Measurements from ENCODE around the gene C2orf68. TPM values are rescaled to one million over a fixed set of nuclear protein-coding genes. Genes with fewer than 3 reads are reported as not detected.

The C2orf68 gene
- total and polyA plus RNA-seq, 2 of the 8 experiments (the other 6 are each of a cell fraction or from before 2014, with no cell fraction given): 46.3 to 49.4 TPM

DNA sequence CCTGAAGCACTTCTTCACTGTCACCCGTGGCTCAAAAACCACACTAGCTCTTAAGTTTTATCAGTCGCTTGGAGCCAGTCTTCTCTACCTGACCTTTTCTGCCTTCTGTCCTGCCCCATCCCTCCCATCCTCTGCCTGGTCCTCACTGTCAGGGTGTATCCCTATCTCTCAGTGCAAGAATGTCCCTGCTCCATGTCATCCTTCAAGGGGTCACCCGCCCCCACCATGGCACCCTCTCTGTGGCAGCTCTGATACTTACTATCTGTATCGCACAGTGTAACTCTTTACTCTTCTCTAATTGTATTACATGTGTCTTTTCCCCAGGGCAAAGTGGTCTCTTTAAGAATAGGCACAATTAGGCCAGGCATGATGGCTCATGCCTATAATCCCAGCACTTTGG is 23.2 kb downstream of the C2orf68 start:
- H3K4ac ChIP-seq (replicated peaks; ENCODE audit: insufficient read length, low read depth, low read length): peak overlapping the region; percentile 14
- POLR2A ChIA-PET (ENCODE audit: partially characterized antibody): interaction anchor here (1.3 to 1.7 kb wide), 3 partner anchors 12 to 49 kb away, joined by 4 to 8 read pairs (median 6); partner anchors contain the start of gene MAT2A

More for the DNA sequence above, 23.2 kb downstream of the C2orf68 start:
- peaks cover 5% of the 10 kb centered on the region; the same call in 1 of the 2 replicates for H3K23me2 ChIP-seq (ENCODE audit: low read depth, low read length)
- no peak overlapping the region for H3K4me2 ChIP-seq (ENCODE audit: insufficient read depth in 1 of 2, low read depth in 2 of 2, low read length in 2 of 2)
- no peak overlapping the region for H2BK120ac ChIP-seq (replicated peaks; ENCODE audit: low read depth, low read length)
- H4K91ac ChIP-seq (replicated peaks; ENCODE audit: insufficient read length, low read length): no peak overlapping the region
- FAIRE-seq (no peak), DNase-seq (ENCODE audit: low read depth in 1 of 2, low spot score in 2 of 2) (no peak)
- H3K23ac ChIP-seq (ENCODE audit: insufficient read length): no peak overlapping the region
- CTCF ChIA-PET (ENCODE audit: partially characterized antibody): no interaction called here
- 74% methylated on average over 4 of the region's 4 CpGs; no CpG with 5 or more reads in 1 of the 2 experiments for WGBS, 2 experiments (ENCODE audit: extremely low coverage in 1 of 2, insufficient coverage in 1 of 2, insufficient read length in 1 of 2, insufficient replicate concordance in 2 of 2, low coverage in 1 of 2, low lambda C conversion rate in 2 of 2, missing lambda C conversion rate in 1 of 2)
- no peak overlapping the region for H4K8ac ChIP-seq (ENCODE audit: extremely low read depth, insufficient read depth, low read length)
- no peak overlapping the region for H4K5ac ChIP-seq (ENCODE audit: insufficient read length, low read depth, low read length)
- H2BK15ac ChIP-seq (ENCODE audit: low read length): no peak overlapping the region
- H3K4me1 ChIP-seq (replicated peaks in 1 of 4; ENCODE audit: control insufficient read depth in 3 of 4, insufficient read depth in 4 of 4, low read length in 3 of 4): peaks cover 0 to 11% (median 3%) of the 10 kb centered on the region in 4 experiments; a peak in 4 of 7 replicates
- no peak overlapping the region for H3K9ac ChIP-seq (replicated peaks in 1 of 4; ENCODE audit: extremely low read depth in 1 of 4, low read depth in 3 of 4, low read length in 3 of 4)
- no peak overlapping the region for H2BK5ac ChIP-seq (ENCODE audit: low read depth, low read length)
- peaks cover 8 to 28% (median 16%) of the 10 kb centered on the region in 4 experiments; a peak in 6 of 7 replicates for H3K27me3 ChIP-seq (replicated peaks in 1 of 4; ENCODE audit: control insufficient read depth in 3 of 4, extremely low read depth in 1 of 4, insufficient read depth in 3 of 4, low read length in 3 of 4)
- H2BK20ac ChIP-seq (ENCODE audit: low read length): no peak overlapping the region
- H3K56ac ChIP-seq (replicated peaks; ENCODE audit: insufficient read length, low read depth, low read length): no peak overlapping the region
- H3K9me3 ChIP-seq (ENCODE audit: insufficient read depth in 2 of 2, low read depth in 1 of 2, low read length in 1 of 2): no peaks in the 10 kb centered on the region
- no peak overlapping the region for H2AFZ ChIP-seq (ENCODE audit: low read length)
- no peak overlapping the region for H3K18ac ChIP-seq (ENCODE audit: extremely low read depth, low read length)
- no peak overlapping the region for H2BK12ac ChIP-seq (ENCODE audit: low read depth, low read length)
- no peak overlapping the region for H3K27ac ChIP-seq (ENCODE audit: low read depth, low read length)
- H2AK5ac ChIP-seq (ENCODE audit: low read depth, low read length): no peak overlapping the region
- no peak overlapping the region for H3K14ac ChIP-seq (ENCODE audit: insufficient read length)
- H3K79me1 ChIP-seq (ENCODE audit: low read depth, low read length): no peaks in the 10 kb centered on the region
- no peaks in the 10 kb centered on the region; a peak in 1 of 4 replicates for H3K79me2 ChIP-seq (ENCODE audit: control insufficient read depth in 1 of 2, insufficient read depth in 2 of 2, low read length in 2 of 2)
- TF ChIP-seq GABPA (IDR thresholded peaks at IDR 0.05; ENCODE audit: borderline replicate concordance, insufficient read depth, low read length): no peak
- TF ChIP-seq SIN3A (conservative IDR thresholded peaks at IDR 0.05 in 1 of 2, IDR thresholded peaks at IDR 0.05 in 1 of 2; ENCODE audit: low read depth in 1 of 2, low read length in 2 of 2): no peak
- no peak for TF ChIP-seq EP300 (IDR thresholded peaks at IDR 0.05; ENCODE audit: borderline replicate concordance in 1 of 2, low read depth in 2 of 2, low read length in 2 of 2)
- TF ChIP-seq SIRT6 (IDR thresholded peaks at IDR 0.05; ENCODE audit: low read length): no peak
- TF ChIP-seq HDAC2 (IDR thresholded peaks at IDR 0.05; ENCODE audit: borderline replicate concordance in 1 of 2, low read depth in 2 of 2, low read length in 2 of 2): no peak
- TF ChIP-seq EZH2 (IDR thresholded peaks at IDR 0.05; ENCODE audit: low read depth, low read length, severe bottlenecking): no peak
- no peak for TF ChIP-seq CHD1 (IDR thresholded peaks at IDR 0.05; ENCODE audit: low read depth, low read length)
- no peak for TF ChIP-seq POLR2A (IDR thresholded peaks at IDR 0.05; ENCODE audit: control extremely low read depth in 1 of 2, low read depth in 2 of 2, low read length in 2 of 2)
- TF ChIP-seq, protein P1, sequence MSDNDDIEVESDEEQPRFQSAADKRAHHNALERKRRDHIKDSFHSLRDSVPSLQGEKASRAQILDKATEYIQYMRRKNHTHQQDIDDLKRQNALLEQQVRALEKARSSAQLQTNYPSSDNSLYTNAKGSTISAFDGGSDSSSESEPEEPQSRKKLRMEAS (IDR thresholded peaks at IDR 0.05): no peak
- TF ChIP-seq SP4 (IDR thresholded peaks at IDR 0.05; ENCODE audit: low read length): no peak
- TF ChIP-seq TEAD4 (IDR thresholded peaks at IDR 0.05; ENCODE audit: low read depth, low read length): no peak
- TF ChIP-seq CHD2 (IDR thresholded peaks at IDR 0.05; ENCODE audit: low read length): no peak
- TF ChIP-seq RXRA (IDR thresholded peaks at IDR 0.05; ENCODE audit: insufficient read depth, low read depth, low read length): no peak
- no peak for TF ChIP-seq KDM4A (IDR thresholded peaks at IDR 0.05; ENCODE audit: low read depth, low read length, severe bottlenecking)
- no peaks in the 10 kb centered on the region for H3K36me3 ChIP-seq (ENCODE audit: control insufficient read depth in 2 of 4, insufficient read depth in 4 of 4, low read length in 3 of 4)
- no peaks in the 10 kb centered on the region for H4K20me1 ChIP-seq (replicated peaks in 1 of 2; ENCODE audit: control insufficient read depth in 1 of 2, insufficient read depth in 2 of 2, low read length in 2 of 2)
- no peak overlapping the region for H3K4me3 ChIP-seq (ENCODE audit: extremely low read depth in 1 of 4, insufficient read depth in 2 of 4, low read depth in 3 of 4, low read length in 4 of 4)
